Stimulated activated effector memory CD8-positive, alpha-beta T cell treated with anti-CD3 and anti-CD28 coated beads, Interleukin-12 subunit alpha, Interleukin-12 subunit beta, amount 100 ng/mL, for 72 hours (primary cell): ENCODE results near the gene ILF2.
"Not testable (repeated sequence)": the region's sequence is repeated elsewhere in the genome, so short reads cannot be mapped to it uniquely, and the experiment has no call there.

Experiments used
- ATAC-seq: fragments of 150-1000 bp; cut with Tn5 transposase; 2 replicates; pipeline ENCODE4 v1.10.0; 2021
- DNase-seq, 2 donors: peaks; one replicate each; pipeline ENCODE4 v3.0.0; 2021 to 2022; ENCODE audit warnings: low spot score in 2 of 2
- H3K27ac Mint-ChIP-seq: one replicate; pipeline ENCODE4 v1.8.0; 2022; ENCODE audit warnings: mild to moderate bottlenecking, mixed read lengths
- H3K36me3 Mint-ChIP-seq: one replicate; pipeline ENCODE4 v1.8.0; 2022; ENCODE audit warnings: mild to moderate bottlenecking, mixed read lengths
- H3K4me1 Mint-ChIP-seq: one replicate; pipeline ENCODE4 v1.8.0; 2022; ENCODE audit warnings: mixed read lengths
- H3K4me3 Mint-ChIP-seq: one replicate; pipeline ENCODE4 v1.8.0; 2022; ENCODE audit warnings: mild to moderate bottlenecking, mixed read lengths
- H3K9me3 Mint-ChIP-seq: one replicate; pipeline ENCODE4 v1.8.0; 2022; ENCODE audit warnings: mixed read lengths

Gene ILF2

GRCh38 chr1:153643816-153644215 is 27.0 kb downstream of the ILF2 start:
- Mint-ChIP-seq H3K36me3 (peaks cover 92% of the 10 kb centered on the region), H3K4me3 (no peak overlapping the region), H3K9me3 (no peaks in the 10 kb centered on the region), H3K4me1 (peaks cover 45% of the 10 kb centered on the region), H3K27ac (peak overlapping the region; percentile 38)
- DNase-seq: no peak
- no peak for ATAC-seq

GRCh38 chr1:153643100-153643499 is 27.7 kb downstream of the ILF2 start:
- Mint-ChIP-seq H3K4me3 (no peak overlapping the region), H3K27ac (peak overlapping the region; percentile 38), H3K4me1 (peaks cover 45% of the 10 kb centered on the region), H3K9me3 (no peaks in the 10 kb centered on the region), H3K36me3 (peaks cover 94% of the 10 kb centered on the region)
- DNase-seq: no peak
- ATAC-seq: no peak

GRCh38 chr1:153642161-153642560 is 28.6 kb downstream of the ILF2 start:
- no peak for ATAC-seq
- H3K27ac Mint-ChIP-seq: peak overlapping the region; percentile 38
- no peaks in the 10 kb centered on the region for H3K9me3 Mint-ChIP-seq
- DNase-seq: no peak
- peaks cover 44% of the 10 kb centered on the region for H3K4me1 Mint-ChIP-seq
- no peak overlapping the region for H3K4me3 Mint-ChIP-seq
- peaks cover 100% of the 10 kb centered on the region for H3K36me3 Mint-ChIP-seq

GRCh38 chr1:153640861-153641260 is 29.9 kb downstream of the ILF2 start:
- no peak for ATAC-seq
- Mint-ChIP-seq H3K27ac (peak overlapping the region; percentile 38), H3K9me3 (no peaks in the 10 kb centered on the region), H3K4me3 (no peak overlapping the region), H3K4me1 (peaks cover 41% of the 10 kb centered on the region), H3K36me3 (peaks cover 100% of the 10 kb centered on the region)
- no peak for DNase-seq

GRCh38 chr1:153640213-153640612 is 30.6 kb downstream of the ILF2 start:
- not testable (repeated sequence) for ATAC-seq, DNase-seq, H3K9me3 Mint-ChIP-seq, H3K4me3 Mint-ChIP-seq
- Mint-ChIP-seq H3K4me1 (peaks cover 34% of the 10 kb centered on the region), H3K27ac (peak overlapping the region; percentile 32), H3K36me3 (peaks cover 100% of the 10 kb centered on the region)

GRCh38 chr1:153639280-153639679 is 31.5 kb downstream of the ILF2 start:
- H3K4me3 Mint-ChIP-seq: no peak overlapping the region
- no peak overlapping the region for H3K27ac Mint-ChIP-seq
- H3K36me3 Mint-ChIP-seq: peaks cover 100% of the 10 kb centered on the region
- H3K9me3 Mint-ChIP-seq: no peaks in the 10 kb centered on the region
- peaks cover 34% of the 10 kb centered on the region for H3K4me1 Mint-ChIP-seq
- ATAC-seq (no peak), DNase-seq (no peak)

- H3K36me3 Mint-ChIP-seq: peaks cover 97% of the 10 kb centered on the region
Measured at GRCh38 chr1:153638261-153638660, 32.5 kb downstream of the ILF2 start.

GRCh38 chr1:153636312-153636711 is 34.5 kb downstream of the ILF2 start:
- DNase-seq (no peak), ATAC-seq (no peak)
- Mint-ChIP-seq H3K27ac (peak overlapping the region; percentile 100), H3K36me3 (peaks cover 77% of the 10 kb centered on the region), H3K4me3 (peak overlapping the region; percentile 97), H3K9me3 (no peaks in the 10 kb centered on the region), H3K4me1 (peaks cover 38% of the 10 kb centered on the region)

More at GRCh38 chr1:153638261-153638660, 32.5 kb downstream of the ILF2 start:
- Mint-ChIP-seq H3K4me1 (peaks cover 32% of the 10 kb centered on the region), H3K9me3 (no peaks in the 10 kb centered on the region), H3K4me3 (no peak overlapping the region), H3K27ac (peak overlapping the region; percentile 51)
- ATAC-seq: no peak
- no peak for DNase-seq

GRCh38 chr1:153635872-153636271 is 34.9 kb downstream of the ILF2 start:
- peak overlapping the region; percentile 97 for H3K4me3 Mint-ChIP-seq
- H3K36me3 Mint-ChIP-seq: peaks cover 73% of the 10 kb centered on the region
- peak overlapping the region; percentile 100 for H3K27ac Mint-ChIP-seq
- H3K9me3 Mint-ChIP-seq: no peaks in the 10 kb centered on the region
- no peak for ATAC-seq
- H3K4me1 Mint-ChIP-seq: peaks cover 38% of the 10 kb centered on the region
- no peak for DNase-seq

- peak; percentile 99 to 100 for DNase-seq
- ATAC-seq: peak; percentile 93
- Mint-ChIP-seq H3K27ac (peak within 1 kb of the TSS; percentile 100), H3K4me3 (peak within 1 kb of the TSS; percentile 97), H3K9me3 (no peaks in the 10 kb centered on the region), H3K4me1 (peaks cover 38% of the 10 kb centered on the region), H3K36me3 (peaks cover 54% of the 10 kb centered on the region)
Measured at GRCh38 chr1:153633754-153634665, 36.8 kb downstream of the ILF2 start, which contains the start of gene CHTOP. CHTOP (plus strand) TSS chr1:153634066; CDS start chr1:153636589, 2,523 bp downstream.

GRCh38 chr1:153633161-153633753 is 37.5 kb downstream of the ILF2 start:
- peaks cover 38% of the 10 kb centered on the region for H3K4me1 Mint-ChIP-seq
- H3K4me3 Mint-ChIP-seq: peak overlapping the region; percentile 97
- ATAC-seq: no peak
- H3K9me3 Mint-ChIP-seq: no peaks in the 10 kb centered on the region
- DNase-seq: no peak
- H3K27ac Mint-ChIP-seq: peak overlapping the region; percentile 100
- H3K36me3 Mint-ChIP-seq: peaks cover 47% of the 10 kb centered on the region

GRCh38 chr1:153631047-153632022 is 39.5 kb downstream of the ILF2 start:
- Mint-ChIP-seq H3K27ac (peak overlapping the region; percentile 26), H3K9me3 (no peaks in the 10 kb centered on the region), H3K4me3 (no peak overlapping the region), H3K4me1 (peaks cover 30% of the 10 kb centered on the region), H3K36me3 (peaks cover 28% of the 10 kb centered on the region)
- ATAC-seq: no peak
- no peak for DNase-seq

- DNase-seq (no peak), ATAC-seq (no peak)
- Mint-ChIP-seq H3K4me3 (no peak overlapping the region), H3K9me3 (no peaks in the 10 kb centered on the region), H3K36me3 (peaks cover 18% of the 10 kb centered on the region), H3K4me1 (peaks cover 30% of the 10 kb centered on the region), H3K27ac (peak overlapping the region; percentile 26)
Measured at GRCh38 chr1:153630384-153630783, 40.4 kb downstream of the ILF2 start.

GRCh38 chr1:153629971-153630370 is 40.8 kb downstream of the ILF2 start:
- H3K4me3 Mint-ChIP-seq: no peak overlapping the region
- DNase-seq (no peak), ATAC-seq (no peak)
- no peaks in the 10 kb centered on the region for H3K9me3 Mint-ChIP-seq
- peaks cover 30% of the 10 kb centered on the region for H3K4me1 Mint-ChIP-seq
- H3K36me3 Mint-ChIP-seq: peaks cover 14% of the 10 kb centered on the region
- H3K27ac Mint-ChIP-seq: peak overlapping the region; percentile 26

GRCh38 chr1:153629343-153629665 is 41.5 kb downstream of the ILF2 start:
- Mint-ChIP-seq H3K36me3 (peaks cover 7% of the 10 kb centered on the region), H3K4me3 (no peak overlapping the region), H3K4me1 (peaks cover 30% of the 10 kb centered on the region), H3K9me3 (no peaks in the 10 kb centered on the region), H3K27ac (peak overlapping the region; percentile 56)
- DNase-seq (no peak), ATAC-seq (no peak)
